Measurements from ENCODE around the gene SLC22A2.

SLC22A2 gene

DNA sequence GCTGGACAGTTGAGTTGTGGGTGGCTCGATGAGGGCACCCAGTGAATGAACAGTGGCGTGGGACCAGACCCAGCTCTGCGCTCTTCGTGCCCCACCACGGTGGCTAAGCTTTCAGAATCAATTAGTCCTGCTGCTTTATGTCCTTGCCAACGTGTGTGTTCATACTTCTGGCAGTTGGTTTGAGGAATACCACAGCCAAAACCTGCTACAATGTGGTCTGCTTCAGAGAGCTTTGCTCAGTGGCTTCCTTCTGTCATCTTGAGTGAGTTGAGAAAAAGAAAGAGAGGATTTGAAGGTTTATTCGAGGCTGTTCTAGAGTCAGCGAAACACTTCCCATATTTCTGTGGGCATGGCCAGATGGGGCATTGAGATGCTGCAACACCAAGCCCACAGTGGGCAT lies 39.5 kb upstream of the SLC22A2 start:
- H3K4me3 ChIP-seq (ENCODE audit: low read depth, low read length): no peak overlapping the region
- TF ChIP-seq, protein P1, sequence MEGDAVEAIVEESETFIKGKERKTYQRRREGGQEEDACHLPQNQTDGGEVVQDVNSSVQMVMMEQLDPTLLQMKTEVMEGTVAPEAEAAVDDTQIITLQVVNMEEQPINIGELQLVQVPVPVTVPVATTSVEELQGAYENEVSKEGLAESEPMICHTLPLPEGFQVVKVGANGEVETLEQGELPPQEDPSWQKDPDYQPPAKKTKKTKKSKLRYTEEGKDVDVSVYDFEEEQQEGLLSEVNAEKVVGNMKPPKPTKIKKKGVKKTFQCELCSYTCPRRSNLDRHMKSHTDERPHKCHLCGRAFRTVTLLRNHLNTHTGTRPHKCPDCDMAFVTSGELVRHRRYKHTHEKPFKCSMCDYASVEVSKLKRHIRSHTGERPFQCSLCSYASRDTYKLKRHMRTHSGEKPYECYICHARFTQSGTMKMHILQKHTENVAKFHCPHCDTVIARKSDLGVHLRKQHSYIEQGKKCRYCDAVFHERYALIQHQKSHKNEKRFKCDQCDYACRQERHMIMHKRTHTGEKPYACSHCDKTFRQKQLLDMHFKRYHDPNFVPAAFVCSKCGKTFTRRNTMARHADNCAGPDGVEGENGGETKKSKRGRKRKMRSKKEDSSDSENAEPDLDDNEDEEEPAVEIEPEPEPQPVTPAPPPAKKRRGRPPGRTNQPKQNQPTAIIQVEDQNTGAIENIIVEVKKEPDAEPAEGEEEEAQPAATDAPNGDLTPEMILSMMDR (IDR thresholded peaks at IDR 0.05; ENCODE audit: low read depth, low read length): no peak

DNA sequence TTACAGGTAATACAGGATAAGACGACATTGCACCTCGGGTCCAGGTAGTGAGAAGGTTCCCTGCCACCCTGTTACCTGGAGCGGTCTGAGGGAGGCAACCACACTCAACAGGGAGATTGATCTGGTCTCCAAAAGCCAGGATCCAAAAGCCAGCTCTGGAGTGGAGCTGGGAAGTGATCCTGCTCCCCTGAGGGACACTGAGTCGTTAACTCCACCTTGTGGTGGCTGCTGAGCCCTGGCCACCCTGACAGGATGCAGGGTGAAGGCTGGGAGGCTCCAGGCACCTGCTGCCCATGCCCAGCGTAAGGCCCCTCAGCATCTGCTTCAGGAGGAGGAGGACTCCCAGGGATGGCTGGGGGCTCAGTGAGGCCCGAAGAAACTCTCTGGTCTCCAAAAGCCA lies 38.7 kb upstream of the SLC22A2 start:
- no peak overlapping the region for H3K4me3 ChIP-seq (ENCODE audit: low read depth, low read length)
- TF ChIP-seq, protein P1 (IDR thresholded peaks at IDR 0.05; ENCODE audit: low read depth, low read length): no peak

DNA sequence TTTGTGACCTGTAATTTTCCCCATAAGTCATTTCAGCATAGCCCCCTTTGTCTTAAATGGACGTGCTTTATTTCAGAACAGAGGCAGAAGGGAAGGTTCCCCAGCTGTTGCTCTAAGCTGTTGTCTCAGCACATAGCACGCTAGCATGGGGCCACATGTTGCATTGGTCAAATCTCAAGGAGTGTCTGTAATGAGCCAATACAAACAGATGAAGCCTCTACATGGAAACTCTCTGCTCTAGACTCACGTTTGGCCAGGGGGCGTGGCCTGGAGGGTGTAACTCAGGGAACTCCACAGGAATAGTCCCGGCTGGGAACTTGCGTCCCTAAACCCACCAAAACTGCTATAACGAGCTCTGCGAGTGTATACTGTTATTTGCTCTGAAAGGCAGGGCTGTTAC lies 35.2 kb upstream of the SLC22A2 start:
- no peak overlapping the region for H3K4me3 ChIP-seq (ENCODE audit: low read depth, low read length)
- TF ChIP-seq, protein P1 (IDR thresholded peaks at IDR 0.05; ENCODE audit: low read depth, low read length): no peak

DNA sequence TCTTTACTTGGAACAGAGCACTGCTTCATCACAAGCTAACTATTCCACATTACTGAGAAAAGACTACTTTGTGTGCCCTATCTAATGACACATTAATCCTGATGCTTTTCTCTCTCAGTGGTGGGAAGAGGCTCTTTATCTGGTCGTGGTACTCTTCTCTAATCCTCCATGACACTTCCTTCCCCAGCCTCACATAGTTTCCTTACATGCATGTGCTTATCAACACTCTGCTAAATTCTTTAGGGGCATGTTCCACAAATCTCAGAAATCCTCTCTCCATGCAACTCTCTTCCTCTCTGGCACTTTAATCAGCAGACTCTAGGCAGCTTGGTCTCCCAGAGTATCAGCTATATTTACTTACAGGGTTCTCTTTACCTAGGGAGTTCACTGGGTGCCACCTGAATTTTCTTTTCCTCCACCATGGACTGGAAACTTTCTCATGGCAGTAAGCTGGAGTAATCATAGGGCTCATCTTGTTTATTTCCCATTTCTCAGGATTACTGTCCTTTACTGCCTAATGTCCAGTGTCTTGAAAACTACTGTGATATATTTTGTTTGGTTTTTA lies 27.0 kb upstream of the SLC22A2 start:
- TF ChIP-seq, protein P1 (IDR thresholded peaks at IDR 0.05; ENCODE audit: low read depth, low read length): no peak
- H3K4me3 ChIP-seq (ENCODE audit: low read depth, low read length): no peak overlapping the region

DNA sequence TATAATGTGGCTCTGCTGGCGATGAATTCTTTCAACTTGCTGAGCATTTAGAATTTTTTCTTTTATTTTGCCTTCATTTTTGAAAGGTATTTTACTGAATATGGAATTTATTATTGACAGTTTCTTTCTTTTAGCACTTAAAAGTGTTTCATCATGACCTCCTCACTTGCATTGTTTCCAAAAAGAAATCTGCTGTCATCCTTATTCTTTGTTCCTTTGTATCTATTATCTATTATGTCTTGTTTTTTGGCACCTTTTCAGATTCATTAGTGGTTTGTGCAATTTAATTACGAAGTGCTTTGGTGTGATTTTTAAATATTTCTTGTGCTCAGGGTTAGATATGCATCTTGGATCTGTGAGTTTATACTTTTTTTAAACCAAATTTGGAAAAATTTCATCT lies 26.0 kb upstream of the SLC22A2 start:
- no peak overlapping the region for H3K4me3 ChIP-seq (ENCODE audit: low read depth, low read length)

DNA sequence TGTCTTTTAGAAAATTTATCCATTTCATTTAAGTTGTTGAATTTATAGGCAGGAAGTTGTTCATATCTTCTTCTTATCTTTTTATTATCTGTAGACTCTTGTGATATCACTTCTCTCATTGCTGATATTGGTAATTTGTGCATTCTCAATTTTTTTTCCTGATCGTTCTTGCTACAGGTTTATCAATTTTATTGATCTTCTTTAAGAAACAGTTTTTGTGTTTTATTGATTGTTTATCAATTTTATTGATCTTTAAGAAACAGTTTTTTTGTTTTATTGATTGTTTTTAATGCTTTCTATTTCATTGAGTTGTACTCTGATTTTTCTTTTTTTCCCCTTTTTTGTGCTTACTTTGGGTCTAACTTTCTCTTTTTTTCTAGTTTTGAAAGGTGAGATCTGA lies 23.8 kb upstream of the SLC22A2 start:
- H3K4me3 ChIP-seq (ENCODE audit: low read depth, low read length): no peak overlapping the region
- TF ChIP-seq, protein P1 (IDR thresholded peaks at IDR 0.05; ENCODE audit: low read depth, low read length): no peak

More for the DNA sequence above, 26.0 kb upstream of the SLC22A2 start:
- TF ChIP-seq, protein P1 (IDR thresholded peaks at IDR 0.05; ENCODE audit: low read depth, low read length): no peak

DNA sequence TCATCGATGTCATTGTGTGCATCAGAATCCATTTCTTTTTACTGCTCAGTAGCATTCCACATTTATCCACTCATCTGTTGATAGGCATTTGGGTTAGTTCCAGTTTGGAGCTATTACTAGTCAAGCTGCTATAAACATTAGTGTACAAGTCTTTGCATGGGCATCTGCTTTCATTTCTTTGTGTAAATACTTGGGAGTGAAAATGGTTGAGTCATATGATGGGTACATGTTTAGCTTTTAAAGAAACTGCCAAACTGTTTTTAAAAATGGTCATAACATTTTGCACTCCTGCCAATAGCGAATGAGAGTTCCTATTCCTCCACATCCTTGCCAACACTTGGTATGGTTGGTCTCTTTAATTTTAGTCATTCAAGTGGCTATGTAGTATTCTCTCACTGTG lies 21.2 kb upstream of the SLC22A2 start:
- H3K4me3 ChIP-seq (ENCODE audit: low read depth, low read length): no peak overlapping the region
- TF ChIP-seq, protein P1 (IDR thresholded peaks at IDR 0.05; ENCODE audit: low read depth, low read length): no peak
